HG02870 (cell line): Measurements from ENCODE around the gene PSPN.

Experiments
- ATAC-seq: cut with Tn5 transposase; IDR thresholded peaks from one replicate; pipeline ENCODE4 v1.9.1; 2021; ENCODE audit warnings: mild to moderate bottlenecking, moderate library complexity; ENCODE audit not compliant: unreplicated experiment

PSPN gene

GRCh38 chr19:6375411-6376010 is at the start of gene PSPN:
Gene PSPN, minus strand, starts transcription at chr19:6375933. Its CDS starts 84 bp downstream, at chr19:6375849.
- ATAC-seq = no peak

- peak; percentile 85 for ATAC-seq
Measured at GRCh38 chr19:6424939-6425731, 49.4 kb upstream of the PSPN start.

GRCh38 chr19:6424195-6424938 is 48.6 kb upstream of the PSPN start, which contains the start of gene KHSRP:
Gene KHSRP, minus strand, starts transcription at chr19:6424811. Its CDS starts 110 bp downstream, at chr19:6424701.
- no peak for ATAC-seq

- no peak for ATAC-seq
Measured at GRCh38 chr19:6423499-6424194, 47.9 kb upstream of the PSPN start.

DNA sequence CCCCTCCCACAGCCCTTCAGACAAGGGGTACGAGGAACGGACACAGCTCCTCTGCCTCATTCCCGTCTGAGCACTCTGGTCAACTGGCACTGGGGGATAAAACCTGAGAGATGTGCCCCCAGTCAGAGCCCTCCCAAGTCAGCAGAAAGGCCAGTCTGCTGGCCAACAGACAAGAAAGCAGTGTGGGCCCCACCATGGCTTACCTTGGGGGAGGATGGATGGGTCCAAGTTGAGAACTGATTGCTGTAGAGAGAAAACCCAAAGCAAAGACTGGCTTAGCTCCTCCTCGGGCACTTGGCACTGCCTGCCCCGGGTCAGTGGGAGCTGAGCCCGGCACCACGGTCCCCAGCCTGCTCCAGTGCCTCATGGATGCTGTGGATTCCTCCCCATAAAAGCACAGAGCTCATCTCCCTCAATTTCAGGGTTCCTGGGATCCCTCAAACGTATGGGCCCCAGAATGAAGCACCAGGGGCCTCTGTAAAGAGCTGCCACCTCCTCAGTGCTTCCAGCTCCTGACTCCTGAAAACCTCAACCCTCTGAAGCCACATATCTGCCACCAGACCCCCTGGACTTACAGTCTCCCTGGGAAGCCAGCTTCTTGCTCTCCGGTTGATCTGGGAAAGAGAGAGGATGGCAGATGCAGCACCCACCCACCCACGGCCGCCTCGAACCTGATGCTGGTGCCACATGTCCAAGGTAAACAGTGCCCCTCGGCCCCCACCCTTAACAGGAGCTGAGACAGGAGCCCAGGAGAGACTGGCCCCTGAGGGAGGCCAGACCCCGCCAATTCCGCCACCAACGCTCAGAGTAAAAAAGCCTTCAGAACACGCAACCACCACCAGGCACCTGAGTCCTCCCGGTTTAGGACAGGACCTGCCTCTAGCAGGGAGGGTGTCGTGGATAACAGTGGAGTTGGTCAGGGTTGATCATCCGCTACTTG is 45.6 kb upstream of the PSPN start:
- ATAC-seq = no peak

GRCh38 chr19:6418562-6418932 is 42.8 kb upstream of the PSPN start:
- ATAC-seq = no peak

GRCh38 chr19:6417713-6418561 is 42.2 kb upstream of the PSPN start:
- no peak for ATAC-seq

DNA sequence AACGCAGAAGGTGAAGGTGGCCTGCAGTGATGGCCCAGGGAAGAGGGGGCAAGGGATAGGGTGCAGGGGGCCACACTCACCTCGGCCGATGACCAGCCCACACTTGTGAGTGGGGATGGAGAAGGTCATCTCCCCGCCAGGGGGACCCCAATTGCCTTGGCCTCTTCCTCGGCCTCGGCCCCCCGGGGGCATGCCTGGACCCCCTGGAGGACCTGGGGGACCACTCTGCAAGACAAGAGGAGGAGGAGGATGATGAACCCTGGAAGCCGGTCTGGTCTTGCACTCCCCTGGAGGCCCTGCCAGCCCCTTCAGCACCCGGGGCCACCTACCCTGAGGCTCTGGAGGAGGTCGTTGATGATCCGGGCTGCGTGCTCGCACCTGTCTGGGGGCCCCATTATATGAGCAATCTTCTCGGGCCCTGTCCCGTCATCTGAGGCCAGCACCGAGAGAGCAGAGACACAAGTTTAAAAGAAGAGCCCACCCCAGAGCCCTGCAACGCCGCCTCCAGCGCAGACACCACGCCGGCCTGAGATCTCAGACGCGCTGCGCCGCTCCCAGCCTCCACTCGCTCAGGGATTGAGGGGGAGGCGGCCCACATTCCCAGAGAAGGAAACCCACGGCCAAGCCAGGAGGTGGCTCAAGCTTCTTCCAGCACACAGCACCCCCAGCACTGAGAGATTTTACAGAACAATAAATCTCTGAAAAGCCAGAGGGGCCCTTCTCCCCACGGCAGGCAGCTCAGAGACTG is 41.1 kb upstream of the PSPN start:
- ATAC-seq = no peak

GRCh38 chr19:6415591-6416190 is 40.0 kb upstream of the PSPN start:
- ATAC-seq = no peak

GRCh38 chr19:6414793-6415590 is 39.3 kb upstream of the PSPN start:
- no peak for ATAC-seq

DNA sequence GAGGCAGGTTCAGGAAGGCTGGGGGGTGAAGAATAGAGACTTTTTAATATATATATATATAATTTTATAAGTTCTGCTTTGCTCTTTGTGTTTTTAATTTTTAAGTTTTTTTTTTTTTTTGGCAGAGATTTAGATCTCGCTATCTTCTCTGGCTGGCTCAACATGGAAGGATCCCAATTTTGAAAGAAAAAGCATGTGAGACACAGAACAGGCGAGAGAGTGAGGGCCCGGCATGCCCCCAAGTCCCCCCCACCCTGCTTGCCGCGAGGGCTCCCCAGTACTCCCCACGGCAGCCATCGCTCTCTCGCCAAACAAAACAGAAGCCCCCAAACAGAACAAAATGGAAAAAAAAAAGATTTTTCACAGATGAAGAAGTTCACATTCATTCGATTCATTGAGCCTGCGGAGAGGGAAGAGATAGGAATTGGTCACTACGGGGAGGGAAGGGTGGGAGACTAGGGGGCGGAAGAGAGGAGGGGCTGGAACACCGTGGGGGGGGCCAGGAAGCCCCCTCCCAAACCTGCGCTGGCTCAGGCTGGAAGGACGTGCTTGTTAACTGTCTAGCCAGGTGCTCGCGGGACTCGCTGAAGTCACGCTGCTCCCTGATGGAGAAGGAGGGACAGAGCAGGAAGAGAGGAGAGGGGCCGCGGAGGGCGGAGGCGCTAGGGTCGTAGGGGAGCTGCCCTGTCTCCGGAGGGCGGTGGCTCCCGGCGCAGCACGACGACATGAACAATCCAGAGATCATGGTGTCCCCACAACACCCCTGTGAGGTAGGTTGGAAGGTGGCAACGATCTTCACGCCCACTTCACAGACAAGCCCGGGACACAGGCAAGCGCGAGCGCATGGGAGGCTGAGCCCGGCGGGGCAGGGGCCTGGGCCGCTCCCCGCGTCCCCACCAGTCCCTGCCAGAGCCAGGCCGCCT is 38.2 kb upstream of the PSPN start:
- ATAC-seq = no peak

DNA sequence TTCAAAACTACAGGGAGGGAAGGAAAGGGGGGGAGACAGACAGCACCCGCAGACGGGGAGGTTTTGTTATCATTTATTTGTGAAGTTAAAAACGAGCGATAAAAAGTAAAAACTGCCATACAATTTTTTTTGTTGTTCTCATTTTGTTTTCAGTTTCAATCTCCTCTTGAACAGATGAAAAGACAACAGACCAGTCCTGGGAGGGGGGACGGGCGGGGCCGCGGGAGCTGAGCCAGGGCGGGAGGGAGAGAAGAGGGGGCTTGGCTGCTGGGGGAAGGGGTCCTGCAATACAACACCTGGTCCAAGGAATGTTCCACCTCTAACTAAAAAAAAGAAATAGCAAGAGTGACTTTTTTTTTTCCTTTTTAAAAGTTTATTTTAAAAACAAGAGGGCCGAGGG is 37.6 kb upstream of the PSPN start:
- no peak for ATAC-seq

- ATAC-seq = no peak
Measured at GRCh38 chr19:6412447-6413091, 36.8 kb upstream of the PSPN start.

- no peak for ATAC-seq
Measured at GRCh38 chr19:6412061-6412446, 36.3 kb upstream of the PSPN start.

DNA sequence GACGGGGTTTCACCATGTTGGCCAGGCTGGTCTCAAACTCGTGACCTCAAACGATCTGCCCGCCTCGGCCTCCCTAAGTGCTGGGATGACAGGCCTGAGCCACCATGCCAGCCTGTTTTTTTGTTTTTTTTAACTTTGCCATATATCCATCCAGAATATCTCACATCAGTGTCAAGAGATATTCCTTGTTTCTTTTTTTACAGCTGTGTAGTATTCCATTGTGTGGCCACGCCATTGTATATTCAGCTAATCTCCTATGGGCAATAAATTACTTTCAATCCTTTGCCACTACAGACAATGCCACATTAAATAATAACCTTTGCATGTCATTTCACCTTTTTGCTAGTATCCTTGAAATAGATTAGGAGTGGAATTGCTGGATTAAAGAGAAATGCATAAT is 33.6 kb upstream of the PSPN start:
- no peak for ATAC-seq

DNA sequence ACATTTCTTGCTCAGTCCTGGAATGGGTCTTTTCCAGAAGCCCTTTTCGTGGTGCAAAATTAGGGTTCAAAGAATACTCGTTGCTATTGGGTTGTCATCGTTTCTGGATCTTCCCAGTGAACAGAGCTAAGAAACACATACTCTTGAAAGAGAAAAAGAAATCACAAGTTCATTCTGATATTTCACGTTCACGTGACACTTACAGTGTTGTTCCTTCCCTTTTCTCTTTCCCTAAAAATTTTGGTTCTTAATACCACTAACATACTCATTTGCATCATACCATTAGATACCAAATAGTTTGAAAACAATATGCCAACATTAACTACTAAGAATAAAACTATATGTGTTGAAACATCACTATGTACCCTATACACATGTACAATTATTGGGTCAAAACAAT is 30.7 kb upstream of the PSPN start:
- ATAC-seq = no peak
